Activated CD4-positive, CD25-positive, alpha-beta regulatory T cell (primary cell): ENCODE measurements around the gene BLTP2.
"Not testable (repeated sequence)": the region's sequence is repeated elsewhere in the genome, so short reads cannot be mapped to it uniquely, and the experiment has no call there.

Experiments
- DNase-seq, 4 experiments: peaks; one replicate each; lab custom pipeline; 2025; lab: John Stamatoyannopoulos, UW

The BLTP2 gene

GRCh38 chr17:28644787-28645575 is at the start of gene BLTP2:
BLTP2 (minus strand) TSS chr17:28645158; CDS start chr17:28645056, 102 bp downstream.
- peak; percentile 81 to 97 (median 92) for DNase-seq

- no peak for DNase-seq
Observed at GRCh38 chr17:28693869-28694268, 48.9 kb upstream of the BLTP2 start.

GRCh38 chr17:28689011-28689410 is 44.1 kb upstream of the BLTP2 start:
- DNase-seq = no peak

GRCh38 chr17:28688481-28688880 is 43.5 kb upstream of the BLTP2 start:
- no peak for DNase-seq

- no peak for DNase-seq
Observed at GRCh38 chr17:28686296-28686695, 41.3 kb upstream of the BLTP2 start.

- DNase-seq = no peak
Observed at GRCh38 chr17:28685366-28685765, 40.4 kb upstream of the BLTP2 start.

GRCh38 chr17:28684963-28685362 is 40.0 kb upstream of the BLTP2 start:
- DNase-seq = no peak

GRCh38 chr17:28682655-28683054 is 37.7 kb upstream of the BLTP2 start:
- no peak for DNase-seq

- DNase-seq = no peak
Observed at GRCh38 chr17:28675980-28676379, 31.0 kb upstream of the BLTP2 start.

- no peak for DNase-seq
Observed at GRCh38 chr17:28675490-28675889, 30.5 kb upstream of the BLTP2 start.

- DNase-seq = no peak
Observed at GRCh38 chr17:28669918-28670317, 25.0 kb upstream of the BLTP2 start.

GRCh38 chr17:28667870-28668269 is 22.9 kb upstream of the BLTP2 start:
- no peak for DNase-seq

GRCh38 chr17:28665994-28666393 is 21.0 kb upstream of the BLTP2 start:
- no peak for DNase-seq

GRCh38 chr17:28663723-28664122 is 18.8 kb upstream of the BLTP2 start:
- no peak for DNase-seq

- no peak for DNase-seq
Observed at GRCh38 chr17:28662527-28662829, 17.5 kb upstream of the BLTP2 start.

- peak; percentile 85 to 90 (median 88) for DNase-seq
Observed at GRCh38 chr17:28661635-28662526, 16.9 kb upstream of the BLTP2 start, which contains the start of the genes SDF2 and SUPT6H. SDF2 (minus strand) TSS chr17:28661906; CDS start chr17:28661876, 30 bp downstream. SUPT6H (plus strand) TSS chr17:28662205; CDS start chr17:28673402, 11,197 bp downstream.

GRCh38 chr17:28659497-28659881 is 14.5 kb upstream of the BLTP2 start:
- DNase-seq = not testable (repeated sequence)

- DNase-seq = not testable (repeated sequence)
Observed at GRCh38 chr17:28658766-28659496, 14.0 kb upstream of the BLTP2 start.

- not testable (repeated sequence) for DNase-seq
Observed at GRCh38 chr17:28658342-28658741, 13.4 kb upstream of the BLTP2 start.

- no peak for DNase-seq
Observed at GRCh38 chr17:28657756-28658155, 12.8 kb upstream of the BLTP2 start.

- DNase-seq = no peak
Observed at GRCh38 chr17:28655160-28655559, 10.2 kb upstream of the BLTP2 start.

GRCh38 chr17:28648698-28649097 is 3.7 kb upstream of the BLTP2 start:
- no peak for DNase-seq
